Activated T-cell treated with anti-CD3 and anti-CD28 coated beads, Interleukin-2, amount 50 U/mL, for 48 hours (primary cell): ENCODE measurements around the gene APOE.
"Not testable (repeated sequence)": the region's sequence is repeated elsewhere in the genome, so short reads cannot be mapped to it uniquely, and the experiment has no call there.

Experiments used
- DNase-seq, 2 experiments: peaks; one replicate each; pipeline ENCODE4 v3.0.0-alpha.2; 2020

APOE gene

GRCh38 chr19:44886141-44886540, 19.5 kb upstream of the APOE start:
- no peak for DNase-seq

DNA sequence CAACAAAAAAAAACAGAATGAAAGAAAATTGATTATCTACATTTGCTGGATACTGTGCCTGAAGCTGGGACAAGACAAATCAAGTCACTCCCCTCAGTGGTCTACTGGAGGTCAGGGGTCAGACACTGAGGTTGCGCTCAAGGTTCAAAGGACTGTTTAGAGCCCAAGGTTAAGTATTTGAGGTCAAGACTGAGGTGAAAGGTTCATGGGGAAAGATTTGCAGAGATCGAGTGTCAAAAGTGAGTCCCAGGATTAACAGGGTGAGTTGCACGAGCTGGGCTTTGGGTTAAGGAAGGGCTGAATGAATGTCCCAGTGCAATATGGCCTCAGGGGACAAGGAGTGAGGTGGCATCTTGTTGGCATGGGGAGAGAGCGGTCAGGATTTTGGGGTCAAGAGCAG, 17.9 kb upstream of the APOE start:
- DNase-seq: no peak

- DNase-seq: not testable (repeated sequence)
These were observed 17.3 kb upstream of the APOE start for GRCh38 chr19:44888335-44888734.

DNA sequence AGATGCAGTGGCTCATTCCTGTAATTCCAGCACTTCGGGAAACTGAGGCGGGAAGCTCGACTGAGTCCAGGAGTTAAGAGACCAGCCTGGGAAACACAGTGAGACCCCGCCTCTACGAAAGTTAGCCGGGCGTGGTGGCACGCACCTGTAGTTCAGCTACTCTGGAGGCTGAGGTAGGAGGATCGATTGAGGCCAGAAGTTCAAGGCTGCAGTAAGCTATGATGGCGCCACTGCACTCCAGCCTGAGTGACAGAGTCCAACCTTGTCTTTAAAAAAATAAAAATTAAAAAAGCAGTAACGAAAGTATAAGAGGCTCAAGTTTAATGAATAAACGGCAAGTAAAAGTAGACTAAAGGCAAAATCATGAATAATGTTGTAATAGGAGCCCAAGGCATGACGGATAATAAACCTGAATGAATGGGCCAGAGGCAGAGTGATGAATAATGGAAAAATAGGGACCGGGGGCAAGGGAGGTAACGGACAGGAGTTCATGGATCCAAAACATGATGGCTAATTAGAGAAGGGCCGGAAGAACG, 15.7 kb upstream of the APOE start:
- DNase-seq: no peak

- no peak for DNase-seq
These were observed 15.1 kb upstream of the APOE start for GRCh38 chr19:44890366-44891015.

DNA sequence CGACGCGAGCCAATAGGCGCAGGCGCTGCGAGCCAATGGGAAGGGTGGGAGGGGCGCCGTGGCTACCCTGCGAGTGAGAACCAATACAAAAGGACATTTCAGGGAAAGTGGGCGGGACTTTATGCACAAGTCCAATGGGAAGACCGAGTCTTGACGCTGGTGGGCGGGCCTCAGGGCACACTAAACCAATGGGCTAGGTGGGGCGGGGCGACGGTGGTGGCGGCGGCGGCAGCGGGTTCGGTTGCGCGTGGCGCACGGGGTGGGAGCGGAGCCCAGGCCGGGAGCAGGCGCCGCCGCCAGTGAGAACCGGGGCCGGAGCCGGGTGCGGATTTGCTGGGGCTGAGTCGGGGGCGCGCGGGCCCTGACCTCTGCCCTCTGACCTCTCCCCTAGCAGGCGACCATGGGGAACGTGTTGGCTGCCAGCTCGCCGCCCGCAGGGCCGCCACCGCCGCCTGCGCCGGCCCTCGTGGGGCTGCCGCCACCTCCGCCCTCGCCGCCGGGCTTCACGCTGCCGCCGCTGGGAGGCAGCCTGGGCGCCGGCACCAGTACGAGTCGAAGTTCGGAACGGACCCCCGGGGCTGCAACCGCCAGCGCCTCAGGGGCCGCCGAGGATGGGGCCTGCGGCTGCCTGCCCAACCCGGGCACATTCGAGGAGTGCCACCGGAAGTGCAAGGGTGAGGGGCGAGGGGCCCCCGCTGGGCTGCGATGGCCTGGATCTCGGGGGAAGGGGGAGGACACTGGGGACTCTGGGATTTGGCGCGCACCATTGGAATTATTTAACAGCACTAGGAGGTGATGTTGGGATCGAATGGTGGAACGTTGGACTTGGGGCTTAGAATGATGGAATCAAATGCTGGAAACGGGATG, 14.3 kb upstream of the APOE start, which contains the start of gene TOMM40:
TSS of gene TOMM40 (plus strand) at position 239 of the 867 bp plus-strand sequence. CDS start at position 401, 162 bp downstream.
- DNase-seq: peak; percentile 100

- DNase-seq: no peak
These were observed 12.7 kb upstream of the APOE start for GRCh38 chr19:44892932-44893331.

GRCh38 chr19:44893332-44894051, 12.1 kb upstream of the APOE start:
- no peak for DNase-seq

- no peak for DNase-seq
These were observed 11.6 kb upstream of the APOE start for GRCh38 chr19:44894052-44894400.

DNA sequence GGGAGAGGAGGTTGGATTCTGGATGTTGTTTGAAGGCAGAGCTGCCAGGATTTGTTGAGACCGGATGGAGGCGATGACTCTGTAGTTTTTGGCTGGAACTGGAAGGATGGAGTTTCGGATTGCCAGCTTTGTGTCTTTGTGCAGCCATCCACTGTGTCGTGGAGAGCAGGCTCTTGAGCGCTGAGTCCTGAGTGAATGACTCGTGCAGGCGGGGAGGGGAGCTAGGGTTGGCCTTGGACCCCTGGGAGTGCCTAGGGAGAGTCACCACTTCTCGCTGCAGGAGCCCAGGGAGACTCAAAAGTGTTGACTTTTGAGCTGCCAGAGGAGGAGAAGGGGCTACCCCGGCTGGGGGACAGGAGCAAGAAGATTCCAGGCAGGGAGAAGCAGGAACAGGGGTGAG, 10.7 kb upstream of the APOE start:
- DNase-seq: no peak

DNA sequence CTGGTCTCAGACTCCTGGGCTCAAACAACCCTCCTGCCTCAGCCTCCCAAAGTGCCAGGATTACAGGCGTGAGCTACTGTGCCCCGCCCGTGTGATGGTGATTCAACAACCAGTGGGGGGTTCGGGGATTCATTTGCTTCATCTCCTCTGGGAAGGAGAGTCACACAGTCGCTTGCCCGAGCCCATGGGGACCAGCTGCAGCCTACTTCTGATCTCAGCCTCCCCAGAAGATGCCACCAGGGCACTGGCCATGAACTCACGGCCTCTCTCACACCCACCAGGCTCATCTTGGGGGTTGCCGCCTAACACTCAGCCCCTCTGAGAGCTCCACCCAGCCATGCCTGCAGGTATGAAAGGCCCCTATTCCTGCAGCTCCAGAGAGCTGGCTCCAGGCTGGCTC, 7.8 kb upstream of the APOE start:
- no peak for DNase-seq

GRCh38 chr19:44900328-44901244, 5.0 kb upstream of the APOE start:
- DNase-seq: no peak

GRCh38 chr19:44903216-44903601, 2.4 kb upstream of the APOE start:
- no peak for DNase-seq

GRCh38 chr19:44903602-44904425, 1.8 kb upstream of the APOE start:
- DNase-seq: peak; percentile 88 to 90

- peak; percentile 43 to 44 for DNase-seq
These were observed 1.1 kb upstream of the APOE start for GRCh38 chr19:44904426-44904994.

DNA sequence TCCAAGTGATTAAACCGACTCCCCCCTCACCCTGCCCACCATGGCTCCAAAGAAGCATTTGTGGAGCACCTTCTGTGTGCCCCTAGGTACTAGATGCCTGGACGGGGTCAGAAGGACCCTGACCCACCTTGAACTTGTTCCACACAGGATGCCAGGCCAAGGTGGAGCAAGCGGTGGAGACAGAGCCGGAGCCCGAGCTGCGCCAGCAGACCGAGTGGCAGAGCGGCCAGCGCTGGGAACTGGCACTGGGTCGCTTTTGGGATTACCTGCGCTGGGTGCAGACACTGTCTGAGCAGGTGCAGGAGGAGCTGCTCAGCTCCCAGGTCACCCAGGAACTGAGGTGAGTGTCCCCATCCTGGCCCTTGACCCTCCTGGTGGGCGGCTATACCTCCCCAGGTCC, 2.0 kb downstream of the APOE start:
- DNase-seq: no peak

DNA sequence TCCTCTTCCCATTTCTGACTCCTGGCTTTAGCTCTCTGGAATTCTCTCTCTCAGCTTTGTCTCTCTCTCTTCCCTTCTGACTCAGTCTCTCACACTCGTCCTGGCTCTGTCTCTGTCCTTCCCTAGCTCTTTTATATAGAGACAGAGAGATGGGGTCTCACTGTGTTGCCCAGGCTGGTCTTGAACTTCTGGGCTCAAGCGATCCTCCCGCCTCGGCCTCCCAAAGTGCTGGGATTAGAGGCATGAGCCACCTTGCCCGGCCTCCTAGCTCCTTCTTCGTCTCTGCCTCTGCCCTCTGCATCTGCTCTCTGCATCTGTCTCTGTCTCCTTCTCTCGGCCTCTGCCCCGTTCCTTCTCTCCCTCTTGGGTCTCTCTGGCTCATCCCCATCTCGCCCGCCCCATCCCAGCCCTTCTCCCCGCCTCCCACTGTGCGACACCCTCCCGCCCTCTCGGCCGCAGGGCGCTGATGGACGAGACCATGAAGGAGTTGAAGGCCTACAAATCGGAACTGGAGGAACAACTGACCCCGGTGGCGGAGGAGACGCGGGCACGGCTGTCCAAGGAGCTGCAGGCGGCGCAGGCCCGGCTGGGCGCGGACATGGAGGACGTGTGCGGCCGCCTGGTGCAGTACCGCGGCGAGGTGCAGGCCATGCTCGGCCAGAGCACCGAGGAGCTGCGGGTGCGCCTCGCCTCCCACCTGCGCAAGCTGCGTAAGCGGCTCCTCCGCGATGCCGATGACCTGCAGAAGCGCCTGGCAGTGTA, 2.7 kb downstream of the APOE start:
- DNase-seq: no peak

- DNase-seq: no peak
These were observed 3.3 kb downstream of the APOE start for GRCh38 chr19:44908836-44909261.

GRCh38 chr19:44909775-44910174, 4.2 kb downstream of the APOE start:
- no peak for DNase-seq

DNA sequence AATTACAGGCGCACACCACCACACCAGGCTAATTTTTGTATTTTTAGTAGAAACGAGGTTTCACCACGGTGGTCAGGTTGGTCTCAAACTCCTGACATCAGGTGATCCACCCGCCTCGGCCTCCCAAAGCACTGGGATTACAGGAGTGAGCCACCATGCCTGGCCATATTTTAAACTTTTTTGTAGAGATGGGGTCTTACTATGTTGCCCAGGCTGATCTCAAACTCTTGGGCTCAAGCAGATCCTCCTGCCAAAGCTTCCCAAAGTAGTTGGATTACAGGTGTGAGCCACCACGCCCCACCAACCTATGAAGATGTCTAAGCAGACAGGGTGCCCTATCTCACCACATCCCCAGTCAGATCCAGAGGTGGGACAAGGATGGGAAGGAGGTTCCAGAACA, 6.3 kb downstream of the APOE start:
- not testable (repeated sequence) for DNase-seq
